ENCODE measurements around the gene KAZN. TPM values are rescaled to one million over a fixed set of nuclear protein-coding genes. Genes with fewer than 3 reads are reported as not detected.

KAZN gene
- polyA plus RNA-seq, 2 of the 4 experiments (the other 2 are of a cell fraction): 1.3 to 1.9 TPM

DNA sequence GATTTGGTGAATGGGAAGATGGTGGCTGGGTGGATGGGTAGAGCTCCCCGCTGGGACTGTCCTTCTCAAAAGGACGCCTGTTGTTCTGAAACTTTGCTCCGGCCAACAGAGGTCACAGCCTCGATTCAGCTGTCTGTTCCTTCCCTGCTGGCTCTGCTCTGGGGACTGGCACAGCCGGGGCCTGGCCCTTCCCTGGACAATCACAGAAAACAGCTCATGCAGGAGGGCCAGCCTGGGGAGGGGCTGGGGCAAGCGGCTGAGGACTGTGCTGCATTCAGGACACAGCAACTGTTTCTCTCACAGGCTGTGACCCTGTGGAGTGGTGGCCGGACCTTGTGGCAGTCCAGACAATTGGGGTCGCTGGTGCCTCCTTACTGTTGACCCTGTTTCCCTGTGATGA lies 444.4 kb downstream of the KAZN start (continued):
- TF ChIP-seq, protein P1, sequence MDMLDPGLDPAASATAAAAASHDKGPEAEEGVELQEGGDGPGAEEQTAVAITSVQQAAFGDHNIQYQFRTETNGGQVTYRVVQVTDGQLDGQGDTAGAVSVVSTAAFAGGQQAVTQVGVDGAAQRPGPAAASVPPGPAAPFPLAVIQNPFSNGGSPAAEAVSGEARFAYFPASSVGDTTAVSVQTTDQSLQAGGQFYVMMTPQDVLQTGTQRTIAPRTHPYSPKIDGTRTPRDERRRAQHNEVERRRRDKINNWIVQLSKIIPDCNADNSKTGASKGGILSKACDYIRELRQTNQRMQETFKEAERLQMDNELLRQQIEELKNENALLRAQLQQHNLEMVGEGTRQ (IDR thresholded peaks at IDR 0.05): no peak
- no peak for TF ChIP-seq EP300 (IDR thresholded peaks at IDR 0.05)

DNA sequence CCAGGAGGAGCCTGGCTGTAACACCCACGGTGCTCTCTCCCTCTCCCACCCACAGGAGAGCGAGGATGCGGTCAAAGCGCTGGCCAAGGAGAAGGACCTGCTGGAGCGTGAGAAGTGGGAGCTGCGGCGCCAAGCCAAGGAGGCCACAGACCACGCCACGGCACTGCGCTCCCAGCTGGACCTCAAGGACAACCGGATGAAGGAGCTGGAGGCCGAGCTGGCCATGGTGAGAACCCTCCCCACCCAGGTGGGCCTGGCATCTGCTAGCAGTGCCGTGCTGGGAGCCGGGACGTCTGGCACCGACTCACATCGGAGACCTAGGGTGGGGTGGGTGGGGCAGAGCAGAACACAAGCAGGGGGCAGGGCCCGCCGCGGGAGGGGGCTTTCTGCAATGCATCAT lies 445.4 kb downstream of the KAZN start:
- Histone ChIP-seq H3K9me3 (no peaks in the 10 kb centered on the region), H3K4me1 (no peaks in the 10 kb centered on the region), H3K4me3 (no peak overlapping the region), H3K4me2 (no peak overlapping the region), H3K27ac (no peak overlapping the region)
- CTCF ChIA-PET: interaction anchor here (1.5 kb wide), 1 partner anchor 17 kb away, joined by 3 read pairs; no protein-coding TSS in a partner anchor
- POLR2A ChIA-PET: no interaction called here
- FAIRE-seq: no peak
- no peak for DNase-seq (ENCODE audit: low read depth in 1 of 2, low spot score in 1 of 2)
- no peak for TF ChIP-seq RCOR1 (IDR thresholded peaks at IDR 0.05; ENCODE audit: low read depth, low read length)
- TF ChIP-seq POLR2AphosphoS2 (conservative IDR thresholded peaks at IDR 0.05; ENCODE audit: low read length): no peak
- no peak for TF ChIP-seq JUNB (IDR thresholded peaks at IDR 0.05)
- no peak for TF ChIP-seq JUN (IDR thresholded peaks at IDR 0.05)
- TF ChIP-seq MYC (IDR thresholded peaks at IDR 0.05; ENCODE audit: borderline replicate concordance, low read length): no peak
- TF ChIP-seq, protein P2, sequence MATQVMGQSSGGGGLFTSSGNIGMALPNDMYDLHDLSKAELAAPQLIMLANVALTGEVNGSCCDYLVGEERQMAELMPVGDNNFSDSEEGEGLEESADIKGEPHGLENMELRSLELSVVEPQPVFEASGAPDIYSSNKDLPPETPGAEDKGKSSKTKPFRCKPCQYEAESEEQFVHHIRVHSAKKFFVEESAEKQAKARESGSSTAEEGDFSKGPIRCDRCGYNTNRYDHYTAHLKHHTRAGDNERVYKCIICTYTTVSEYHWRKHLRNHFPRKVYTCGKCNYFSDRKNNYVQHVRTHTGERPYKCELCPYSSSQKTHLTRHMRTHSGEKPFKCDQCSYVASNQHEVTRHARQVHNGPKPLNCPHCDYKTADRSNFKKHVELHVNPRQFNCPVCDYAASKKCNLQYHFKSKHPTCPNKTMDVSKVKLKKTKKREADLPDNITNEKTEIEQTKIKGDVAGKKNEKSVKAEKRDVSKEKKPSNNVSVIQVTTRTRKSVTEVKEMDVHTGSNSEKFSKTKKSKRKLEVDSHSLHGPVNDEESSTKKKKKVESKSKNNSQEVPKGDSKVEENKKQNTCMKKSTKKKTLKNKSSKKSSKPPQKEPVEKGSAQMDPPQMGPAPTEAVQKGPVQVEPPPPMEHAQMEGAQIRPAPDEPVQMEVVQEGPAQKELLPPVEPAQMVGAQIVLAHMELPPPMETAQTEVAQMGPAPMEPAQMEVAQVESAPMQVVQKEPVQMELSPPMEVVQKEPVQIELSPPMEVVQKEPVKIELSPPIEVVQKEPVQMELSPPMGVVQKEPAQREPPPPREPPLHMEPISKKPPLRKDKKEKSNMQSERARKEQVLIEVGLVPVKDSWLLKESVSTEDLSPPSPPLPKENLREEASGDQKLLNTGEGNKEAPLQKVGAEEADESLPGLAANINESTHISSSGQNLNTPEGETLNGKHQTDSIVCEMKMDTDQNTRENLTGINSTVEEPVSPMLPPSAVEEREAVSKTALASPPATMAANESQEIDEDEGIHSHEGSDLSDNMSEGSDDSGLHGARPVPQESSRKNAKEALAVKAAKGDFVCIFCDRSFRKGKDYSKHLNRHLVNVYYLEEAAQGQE (IDR thresholded peaks at IDR 0.05): no peak
- TF ChIP-seq CBX8 (IDR thresholded peaks at IDR 0.05): no peak
- TF ChIP-seq EHMT2 (IDR thresholded peaks at IDR 0.05; ENCODE audit: low read depth): no peak
- TF ChIP-seq BHLHE40 (IDR thresholded peaks at IDR 0.05; ENCODE audit: low read depth, low read length): no peak
- TF ChIP-seq, protein P1 (IDR thresholded peaks at IDR 0.05): no peak
- TF ChIP-seq NPAS2 (CRISPR knock-in tag; IDR thresholded peaks at IDR 0.05; ENCODE audit: borderline replicate concordance): no peak
- 96% methylated on average over 7 of the region's 20 CpGs for WGBS (ENCODE audit: missing lambda C conversion rate)
- no peak for ATAC-seq

DNA sequence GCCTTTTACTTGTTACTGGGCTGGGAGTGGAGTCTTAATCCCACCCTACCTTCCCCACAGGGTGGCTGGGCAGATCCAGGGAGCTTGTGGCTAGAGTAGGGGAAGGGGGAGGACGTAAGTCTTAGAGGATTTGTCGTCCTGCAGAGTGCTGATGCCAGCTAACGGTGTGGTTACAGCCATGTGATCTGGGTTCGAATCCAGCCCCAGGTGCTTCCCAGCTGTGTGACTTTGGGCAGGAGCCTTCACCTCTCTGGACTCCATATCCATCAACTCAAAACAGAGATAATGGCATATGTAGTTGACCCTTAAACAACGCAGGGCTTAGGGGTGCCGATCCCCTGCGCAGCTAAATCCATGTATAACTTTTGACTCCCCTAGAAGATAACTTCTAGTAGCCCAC lies 446.6 kb downstream of the KAZN start:
- H3K27ac ChIP-seq: no peak overlapping the region
- POLR2A ChIA-PET: no interaction called here
- no peak for FAIRE-seq
- 67% methylated on average over 7 of the region's 7 CpGs for WGBS (ENCODE audit: missing lambda C conversion rate)
- DNase-seq (ENCODE audit: low read depth in 1 of 2, low spot score in 1 of 2): no peak
- no peaks in the 10 kb centered on the region for H3K9me3 ChIP-seq
- H3K4me2 ChIP-seq: no peak overlapping the region
- H3K4me1 ChIP-seq: no peaks in the 10 kb centered on the region
- no peak for ATAC-seq
- no peak overlapping the region for H3K4me3 ChIP-seq
- TF ChIP-seq EHF (CRISPR knock-in tag; IDR thresholded peaks at IDR 0.05): no peak
- CTCF ChIA-PET: interaction anchor here (1.0 to 1.6 kb wide), 3 partner anchors 11 to 1079 kb away, joined by 3 to 4 read pairs (median 3); no protein-coding TSS in a partner anchor

DNA sequence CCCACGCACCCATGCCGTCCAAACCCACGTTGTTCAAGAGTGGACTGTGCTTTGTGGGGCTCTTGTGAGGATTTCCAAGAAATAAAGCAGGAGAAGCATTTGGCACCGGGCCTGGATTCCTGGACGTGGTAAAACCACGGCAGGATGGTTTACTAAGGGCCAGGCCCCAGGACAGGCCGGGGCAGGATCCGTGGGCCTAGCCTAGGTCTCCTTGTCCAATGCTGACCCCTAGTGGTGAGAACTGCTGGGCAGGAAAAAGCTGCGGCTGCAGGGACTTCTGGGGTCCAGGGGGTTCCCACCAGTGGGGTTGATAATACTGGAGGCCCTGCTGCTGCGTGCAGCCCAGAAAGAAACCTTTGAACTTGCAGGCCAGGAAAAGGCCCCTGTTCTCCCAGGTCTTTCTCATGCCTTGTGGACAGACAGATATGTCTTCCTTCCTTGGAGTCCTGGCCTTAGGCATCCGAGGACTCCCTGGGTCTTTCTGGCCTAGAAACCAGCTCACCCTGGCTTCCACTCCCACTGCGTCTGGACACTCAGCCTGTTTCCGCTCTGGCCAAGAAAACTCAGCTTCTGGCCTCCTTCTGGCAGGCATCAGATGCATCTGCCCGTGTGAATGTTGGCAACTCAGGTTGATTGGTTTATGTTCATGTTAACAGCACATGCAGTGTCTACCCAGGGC lies 448.1 kb downstream of the KAZN start:
- Histone ChIP-seq H3K9me3 (no peaks in the 10 kb centered on the region), H3K4me2 (no peak overlapping the region), H3K27ac (peak overlapping the region in 1 of 2 experiments; percentile 72; a peak in 2 of 6 replicates), H3K4me1 (no peaks in the 10 kb centered on the region), H3K4me3 (no peak overlapping the region)
- ChIA-PET CTCF (interaction anchor here (0.6 to 1.8 kb wide), 22 partner anchors 9 to 1381 kb away, joined by 3 to 12 read pairs (median 4); partner anchors contain the start of gene KAZN), POLR2A (no interaction called here)
- peak; percentile 60 to 66 for DNase-seq (ENCODE audit: low read depth in 1 of 2, low spot score in 1 of 2)
- WGBS (ENCODE audit: missing lambda C conversion rate): 50% methylated on average over 12 of the region's 14 CpGs
- no peak for FAIRE-seq
- peak; percentile 63 for TF ChIP-seq SMC3 (IDR thresholded peaks at IDR 0.05)
- TF ChIP-seq ZFP36 (IDR thresholded peaks at IDR 0.05; ENCODE audit: borderline replicate concordance, partially characterized antibody): no peak
- peak; percentile 84 to 86 for TF ChIP-seq RAD21 (conservative IDR thresholded peaks at IDR 0.05 in 1 of 2, IDR thresholded peaks at IDR 0.05 in 1 of 2)
- TF ChIP-seq, protein P3, sequence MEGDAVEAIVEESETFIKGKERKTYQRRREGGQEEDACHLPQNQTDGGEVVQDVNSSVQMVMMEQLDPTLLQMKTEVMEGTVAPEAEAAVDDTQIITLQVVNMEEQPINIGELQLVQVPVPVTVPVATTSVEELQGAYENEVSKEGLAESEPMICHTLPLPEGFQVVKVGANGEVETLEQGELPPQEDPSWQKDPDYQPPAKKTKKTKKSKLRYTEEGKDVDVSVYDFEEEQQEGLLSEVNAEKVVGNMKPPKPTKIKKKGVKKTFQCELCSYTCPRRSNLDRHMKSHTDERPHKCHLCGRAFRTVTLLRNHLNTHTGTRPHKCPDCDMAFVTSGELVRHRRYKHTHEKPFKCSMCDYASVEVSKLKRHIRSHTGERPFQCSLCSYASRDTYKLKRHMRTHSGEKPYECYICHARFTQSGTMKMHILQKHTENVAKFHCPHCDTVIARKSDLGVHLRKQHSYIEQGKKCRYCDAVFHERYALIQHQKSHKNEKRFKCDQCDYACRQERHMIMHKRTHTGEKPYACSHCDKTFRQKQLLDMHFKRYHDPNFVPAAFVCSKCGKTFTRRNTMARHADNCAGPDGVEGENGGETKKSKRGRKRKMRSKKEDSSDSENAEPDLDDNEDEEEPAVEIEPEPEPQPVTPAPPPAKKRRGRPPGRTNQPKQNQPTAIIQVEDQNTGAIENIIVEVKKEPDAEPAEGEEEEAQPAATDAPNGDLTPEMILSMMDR (IDR thresholded peaks at IDR 0.05): peak; percentile 77
- peak; percentile 83 to 94 for ATAC-seq

Data from A549 (cell line).